HG02884 (cell line): ENCODE data around the gene SCGN.

Experiments
- ATAC-seq: cut with Tn5 transposase; IDR thresholded peaks from one replicate; pipeline ENCODE4 v1.9.1; 2021; ENCODE audit warnings: mild to moderate bottlenecking, moderate library complexity; ENCODE audit not compliant: unreplicated experiment

The SCGN gene

GRCh38 chr6:25639653-25640052 lies 12.4 kb upstream of the SCGN start:
- ATAC-seq = no peak

- no peak for ATAC-seq
These were observed 11.6 kb upstream of the SCGN start for GRCh38 chr6:25640446-25640845.

- no peak for ATAC-seq
These were observed 11.1 kb upstream of the SCGN start for GRCh38 chr6:25640891-25641290.

GRCh38 chr6:25641377-25641776 lies 10.6 kb upstream of the SCGN start:
- ATAC-seq = no peak

- no peak for ATAC-seq
These were observed 9.9 kb upstream of the SCGN start for GRCh38 chr6:25641940-25642666.

- ATAC-seq = no peak
These were observed 9.2 kb upstream of the SCGN start for GRCh38 chr6:25642667-25643328.

GRCh38 chr6:25645916-25646315 lies 6.1 kb upstream of the SCGN start:
- no peak for ATAC-seq

GRCh38 chr6:25649611-25650010 lies 2.4 kb upstream of the SCGN start:
- no peak for ATAC-seq

GRCh38 chr6:25655723-25656122 lies 3.7 kb downstream of the SCGN start:
- no peak for ATAC-seq

- ATAC-seq = no peak
These were observed 7.8 kb downstream of the SCGN start for GRCh38 chr6:25659633-25660368.

GRCh38 chr6:25660512-25660911 lies 8.5 kb downstream of the SCGN start:
- no peak for ATAC-seq

- ATAC-seq = no peak
These were observed 9.2 kb downstream of the SCGN start for GRCh38 chr6:25661129-25661779.

- ATAC-seq = no peak
These were observed 13.4 kb downstream of the SCGN start for GRCh38 chr6:25665455-25665854.

GRCh38 chr6:25669413-25669812 lies 17.4 kb downstream of the SCGN start:
- ATAC-seq = no peak

GRCh38 chr6:25670208-25670607 lies 18.2 kb downstream of the SCGN start:
- ATAC-seq = no peak

GRCh38 chr6:25670793-25671513 lies 18.9 kb downstream of the SCGN start:
- ATAC-seq = no peak

- no peak for ATAC-seq
These were observed 19.6 kb downstream of the SCGN start for GRCh38 chr6:25671652-25672051.

- ATAC-seq = no peak
These were observed 23.2 kb downstream of the SCGN start for GRCh38 chr6:25675167-25675566.

GRCh38 chr6:25676775-25677174 lies 24.8 kb downstream of the SCGN start:
- no peak for ATAC-seq

GRCh38 chr6:25681848-25682247 lies 29.8 kb downstream of the SCGN start:
- ATAC-seq = no peak

GRCh38 chr6:25682324-25682723 lies 30.3 kb downstream of the SCGN start:
- ATAC-seq = no peak
